Lower leg skin (tissue), 3 donors: ENCODE measurements around the gene INPP4B.

Experiments used
- POLR2A ChIP-seq, 2 donors: fragments of 450-650 bp; IDR thresholded peaks; one replicate each; pipeline ENCODE4 v1.6.1; 2016 to 2017; ENCODE audit warnings: antibody characterized with exemption in 2 of 2, mild to moderate bottlenecking in 1 of 2, moderate library complexity in 1 of 2
- TF ChIP-seq, protein P1 (sequence below), 3 donors: fragments of 450-650 bp; IDR thresholded peaks; one replicate each; pipeline ENCODE4 v1.5.1; 2016; ENCODE audit warnings: antibody characterized with exemption in 3 of 3, mild to moderate bottlenecking in 3 of 3, moderate library complexity in 2 of 3

DNA sequence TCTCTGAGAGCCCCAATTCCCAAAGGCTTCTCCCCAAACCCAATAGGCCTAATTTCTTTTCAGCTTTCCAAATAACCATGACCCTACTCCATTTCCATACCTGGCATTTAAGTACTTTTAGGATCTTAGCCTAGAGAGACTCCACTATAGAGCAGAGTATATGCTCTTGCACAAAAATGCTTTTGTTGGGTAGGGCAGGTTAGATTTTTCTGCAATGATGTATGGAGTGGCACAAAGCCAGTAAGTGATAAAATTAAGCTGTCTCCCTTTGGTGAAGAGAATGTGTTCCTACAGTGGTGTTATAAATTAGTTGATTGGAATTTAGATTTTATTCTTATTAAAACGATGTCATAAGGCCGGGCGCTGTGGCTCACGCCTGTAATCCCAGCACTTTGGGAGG, 124.9 kb downstream of the INPP4B start:
- TF ChIP-seq, protein P1, sequence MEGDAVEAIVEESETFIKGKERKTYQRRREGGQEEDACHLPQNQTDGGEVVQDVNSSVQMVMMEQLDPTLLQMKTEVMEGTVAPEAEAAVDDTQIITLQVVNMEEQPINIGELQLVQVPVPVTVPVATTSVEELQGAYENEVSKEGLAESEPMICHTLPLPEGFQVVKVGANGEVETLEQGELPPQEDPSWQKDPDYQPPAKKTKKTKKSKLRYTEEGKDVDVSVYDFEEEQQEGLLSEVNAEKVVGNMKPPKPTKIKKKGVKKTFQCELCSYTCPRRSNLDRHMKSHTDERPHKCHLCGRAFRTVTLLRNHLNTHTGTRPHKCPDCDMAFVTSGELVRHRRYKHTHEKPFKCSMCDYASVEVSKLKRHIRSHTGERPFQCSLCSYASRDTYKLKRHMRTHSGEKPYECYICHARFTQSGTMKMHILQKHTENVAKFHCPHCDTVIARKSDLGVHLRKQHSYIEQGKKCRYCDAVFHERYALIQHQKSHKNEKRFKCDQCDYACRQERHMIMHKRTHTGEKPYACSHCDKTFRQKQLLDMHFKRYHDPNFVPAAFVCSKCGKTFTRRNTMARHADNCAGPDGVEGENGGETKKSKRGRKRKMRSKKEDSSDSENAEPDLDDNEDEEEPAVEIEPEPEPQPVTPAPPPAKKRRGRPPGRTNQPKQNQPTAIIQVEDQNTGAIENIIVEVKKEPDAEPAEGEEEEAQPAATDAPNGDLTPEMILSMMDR (IDR thresholded peaks at IDR 0.05), result no peak
- no peak for TF ChIP-seq POLR2A (IDR thresholded peaks at IDR 0.05)
